ENCODE data around the gene BTBD1.

DNA sequence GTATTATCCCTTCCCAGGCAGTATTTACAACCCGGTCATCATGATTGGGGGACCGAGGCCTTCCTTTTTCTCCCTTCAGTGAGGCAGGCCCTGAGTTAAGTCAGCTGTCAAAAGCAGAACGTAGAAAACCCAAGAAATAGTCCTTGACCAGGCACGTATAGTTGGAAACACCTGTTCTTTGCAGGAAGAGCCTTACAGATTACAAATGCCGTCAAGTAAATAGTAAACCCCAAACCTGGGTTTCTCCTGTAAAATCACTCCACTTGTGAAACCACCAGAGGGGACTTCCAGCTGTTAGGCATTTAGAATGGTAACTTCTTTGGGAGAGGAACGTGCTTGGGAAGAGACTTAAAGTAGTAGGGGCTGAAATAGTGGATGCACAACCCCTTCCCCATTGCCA is 1.0 kb upstream of the BTBD1 start:
- TF ChIP-seq, protein P1, sequence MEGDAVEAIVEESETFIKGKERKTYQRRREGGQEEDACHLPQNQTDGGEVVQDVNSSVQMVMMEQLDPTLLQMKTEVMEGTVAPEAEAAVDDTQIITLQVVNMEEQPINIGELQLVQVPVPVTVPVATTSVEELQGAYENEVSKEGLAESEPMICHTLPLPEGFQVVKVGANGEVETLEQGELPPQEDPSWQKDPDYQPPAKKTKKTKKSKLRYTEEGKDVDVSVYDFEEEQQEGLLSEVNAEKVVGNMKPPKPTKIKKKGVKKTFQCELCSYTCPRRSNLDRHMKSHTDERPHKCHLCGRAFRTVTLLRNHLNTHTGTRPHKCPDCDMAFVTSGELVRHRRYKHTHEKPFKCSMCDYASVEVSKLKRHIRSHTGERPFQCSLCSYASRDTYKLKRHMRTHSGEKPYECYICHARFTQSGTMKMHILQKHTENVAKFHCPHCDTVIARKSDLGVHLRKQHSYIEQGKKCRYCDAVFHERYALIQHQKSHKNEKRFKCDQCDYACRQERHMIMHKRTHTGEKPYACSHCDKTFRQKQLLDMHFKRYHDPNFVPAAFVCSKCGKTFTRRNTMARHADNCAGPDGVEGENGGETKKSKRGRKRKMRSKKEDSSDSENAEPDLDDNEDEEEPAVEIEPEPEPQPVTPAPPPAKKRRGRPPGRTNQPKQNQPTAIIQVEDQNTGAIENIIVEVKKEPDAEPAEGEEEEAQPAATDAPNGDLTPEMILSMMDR (IDR thresholded peaks at IDR 0.05): no peak
- no peak for TF ChIP-seq EP300 (IDR thresholded peaks at IDR 0.05)
- TF ChIP-seq POLR2AphosphoS5 (IDR thresholded peaks at IDR 0.05): no peak
- TF ChIP-seq POLR2A (IDR thresholded peaks at IDR 0.05): no peak
